ENCODE data around the gene ATOSB. TPM values are rescaled to one million over a fixed set of nuclear protein-coding genes. Genes with fewer than 3 reads are reported as not detected.

Gene ATOSB
- total and polyA plus RNA-seq, 9 of the 15 experiments (the other 6 are each of a cell fraction or from before 2014, with no cell fraction given), result 0.45 to 8.0 (median 4.2) TPM

DNA sequence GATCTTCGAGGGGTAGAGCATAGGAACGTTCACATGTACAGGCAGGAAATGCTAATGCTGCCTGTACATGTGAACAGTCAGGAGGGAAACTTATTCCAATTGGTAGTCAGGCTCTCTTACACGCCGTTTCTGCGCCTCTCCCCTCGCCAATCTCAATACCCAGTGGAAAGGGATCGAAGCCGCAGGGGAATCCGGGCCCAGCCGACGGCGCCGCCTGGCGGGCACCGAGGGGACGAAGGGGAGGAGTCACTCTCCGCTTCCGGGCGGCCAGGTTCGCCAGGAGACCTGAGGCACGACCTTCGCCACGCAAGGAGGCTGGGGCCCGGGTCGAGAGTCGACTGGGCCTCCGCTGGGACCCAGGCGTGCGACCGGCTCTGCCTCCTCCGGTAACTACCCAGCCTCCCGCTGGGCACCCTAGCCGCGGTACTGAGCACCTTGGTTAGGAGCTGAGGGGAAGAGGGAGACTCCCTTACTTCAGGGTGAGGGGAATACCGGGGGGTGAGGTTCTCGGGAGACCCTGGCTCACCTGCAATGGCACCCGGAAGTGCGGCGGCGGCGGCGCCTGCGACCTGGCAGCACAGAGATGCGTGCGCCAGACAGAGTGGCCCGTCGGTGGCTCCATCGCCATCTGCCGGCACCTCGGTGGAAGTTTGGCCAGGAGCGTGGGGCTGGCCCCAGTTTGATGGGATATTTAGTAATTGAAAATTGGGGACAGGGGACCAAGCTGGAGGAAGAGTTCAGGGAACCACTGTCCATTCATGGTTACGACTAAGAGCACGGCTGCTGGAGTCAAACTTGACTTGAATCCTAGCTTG lies 19.4 kb downstream of the ATOSB start, which contains the start of gene PIGO (continued):
- TF ChIP-seq RHOXF2B (CRISPR knock-in tag; conservative IDR thresholded peaks at IDR 0.05) (no peak), ZNF224 (CRISPR knock-in tag; IDR thresholded peaks at IDR 0.05) (no peak), EZH2 (IDR thresholded peaks at IDR 0.05; ENCODE audit: borderline replicate concordance, low read depth, low read length) (no peak), TAF1 (IDR thresholded peaks at IDR 0.05; ENCODE audit: control insufficient read depth, extremely low read depth, insufficient read depth, low read length, severe bottlenecking) (peak; percentile 61), CEBPB (tag; IDR thresholded peaks at IDR 0.05) (no peak), ZNF699 (CRISPR knock-in tag; IDR thresholded peaks at IDR 0.05; ENCODE audit: insufficient replicate concordance) (no peak), PHTF2 (CRISPR knock-in tag; IDR thresholded peaks at IDR 0.05) (no peak), MECOM (CRISPR knock-in tag; IDR thresholded peaks at IDR 0.05) (no peak), E2F3 (CRISPR knock-in tag; IDR thresholded peaks at IDR 0.05) (no peak)
- TF ChIP-seq, protein P1, sequence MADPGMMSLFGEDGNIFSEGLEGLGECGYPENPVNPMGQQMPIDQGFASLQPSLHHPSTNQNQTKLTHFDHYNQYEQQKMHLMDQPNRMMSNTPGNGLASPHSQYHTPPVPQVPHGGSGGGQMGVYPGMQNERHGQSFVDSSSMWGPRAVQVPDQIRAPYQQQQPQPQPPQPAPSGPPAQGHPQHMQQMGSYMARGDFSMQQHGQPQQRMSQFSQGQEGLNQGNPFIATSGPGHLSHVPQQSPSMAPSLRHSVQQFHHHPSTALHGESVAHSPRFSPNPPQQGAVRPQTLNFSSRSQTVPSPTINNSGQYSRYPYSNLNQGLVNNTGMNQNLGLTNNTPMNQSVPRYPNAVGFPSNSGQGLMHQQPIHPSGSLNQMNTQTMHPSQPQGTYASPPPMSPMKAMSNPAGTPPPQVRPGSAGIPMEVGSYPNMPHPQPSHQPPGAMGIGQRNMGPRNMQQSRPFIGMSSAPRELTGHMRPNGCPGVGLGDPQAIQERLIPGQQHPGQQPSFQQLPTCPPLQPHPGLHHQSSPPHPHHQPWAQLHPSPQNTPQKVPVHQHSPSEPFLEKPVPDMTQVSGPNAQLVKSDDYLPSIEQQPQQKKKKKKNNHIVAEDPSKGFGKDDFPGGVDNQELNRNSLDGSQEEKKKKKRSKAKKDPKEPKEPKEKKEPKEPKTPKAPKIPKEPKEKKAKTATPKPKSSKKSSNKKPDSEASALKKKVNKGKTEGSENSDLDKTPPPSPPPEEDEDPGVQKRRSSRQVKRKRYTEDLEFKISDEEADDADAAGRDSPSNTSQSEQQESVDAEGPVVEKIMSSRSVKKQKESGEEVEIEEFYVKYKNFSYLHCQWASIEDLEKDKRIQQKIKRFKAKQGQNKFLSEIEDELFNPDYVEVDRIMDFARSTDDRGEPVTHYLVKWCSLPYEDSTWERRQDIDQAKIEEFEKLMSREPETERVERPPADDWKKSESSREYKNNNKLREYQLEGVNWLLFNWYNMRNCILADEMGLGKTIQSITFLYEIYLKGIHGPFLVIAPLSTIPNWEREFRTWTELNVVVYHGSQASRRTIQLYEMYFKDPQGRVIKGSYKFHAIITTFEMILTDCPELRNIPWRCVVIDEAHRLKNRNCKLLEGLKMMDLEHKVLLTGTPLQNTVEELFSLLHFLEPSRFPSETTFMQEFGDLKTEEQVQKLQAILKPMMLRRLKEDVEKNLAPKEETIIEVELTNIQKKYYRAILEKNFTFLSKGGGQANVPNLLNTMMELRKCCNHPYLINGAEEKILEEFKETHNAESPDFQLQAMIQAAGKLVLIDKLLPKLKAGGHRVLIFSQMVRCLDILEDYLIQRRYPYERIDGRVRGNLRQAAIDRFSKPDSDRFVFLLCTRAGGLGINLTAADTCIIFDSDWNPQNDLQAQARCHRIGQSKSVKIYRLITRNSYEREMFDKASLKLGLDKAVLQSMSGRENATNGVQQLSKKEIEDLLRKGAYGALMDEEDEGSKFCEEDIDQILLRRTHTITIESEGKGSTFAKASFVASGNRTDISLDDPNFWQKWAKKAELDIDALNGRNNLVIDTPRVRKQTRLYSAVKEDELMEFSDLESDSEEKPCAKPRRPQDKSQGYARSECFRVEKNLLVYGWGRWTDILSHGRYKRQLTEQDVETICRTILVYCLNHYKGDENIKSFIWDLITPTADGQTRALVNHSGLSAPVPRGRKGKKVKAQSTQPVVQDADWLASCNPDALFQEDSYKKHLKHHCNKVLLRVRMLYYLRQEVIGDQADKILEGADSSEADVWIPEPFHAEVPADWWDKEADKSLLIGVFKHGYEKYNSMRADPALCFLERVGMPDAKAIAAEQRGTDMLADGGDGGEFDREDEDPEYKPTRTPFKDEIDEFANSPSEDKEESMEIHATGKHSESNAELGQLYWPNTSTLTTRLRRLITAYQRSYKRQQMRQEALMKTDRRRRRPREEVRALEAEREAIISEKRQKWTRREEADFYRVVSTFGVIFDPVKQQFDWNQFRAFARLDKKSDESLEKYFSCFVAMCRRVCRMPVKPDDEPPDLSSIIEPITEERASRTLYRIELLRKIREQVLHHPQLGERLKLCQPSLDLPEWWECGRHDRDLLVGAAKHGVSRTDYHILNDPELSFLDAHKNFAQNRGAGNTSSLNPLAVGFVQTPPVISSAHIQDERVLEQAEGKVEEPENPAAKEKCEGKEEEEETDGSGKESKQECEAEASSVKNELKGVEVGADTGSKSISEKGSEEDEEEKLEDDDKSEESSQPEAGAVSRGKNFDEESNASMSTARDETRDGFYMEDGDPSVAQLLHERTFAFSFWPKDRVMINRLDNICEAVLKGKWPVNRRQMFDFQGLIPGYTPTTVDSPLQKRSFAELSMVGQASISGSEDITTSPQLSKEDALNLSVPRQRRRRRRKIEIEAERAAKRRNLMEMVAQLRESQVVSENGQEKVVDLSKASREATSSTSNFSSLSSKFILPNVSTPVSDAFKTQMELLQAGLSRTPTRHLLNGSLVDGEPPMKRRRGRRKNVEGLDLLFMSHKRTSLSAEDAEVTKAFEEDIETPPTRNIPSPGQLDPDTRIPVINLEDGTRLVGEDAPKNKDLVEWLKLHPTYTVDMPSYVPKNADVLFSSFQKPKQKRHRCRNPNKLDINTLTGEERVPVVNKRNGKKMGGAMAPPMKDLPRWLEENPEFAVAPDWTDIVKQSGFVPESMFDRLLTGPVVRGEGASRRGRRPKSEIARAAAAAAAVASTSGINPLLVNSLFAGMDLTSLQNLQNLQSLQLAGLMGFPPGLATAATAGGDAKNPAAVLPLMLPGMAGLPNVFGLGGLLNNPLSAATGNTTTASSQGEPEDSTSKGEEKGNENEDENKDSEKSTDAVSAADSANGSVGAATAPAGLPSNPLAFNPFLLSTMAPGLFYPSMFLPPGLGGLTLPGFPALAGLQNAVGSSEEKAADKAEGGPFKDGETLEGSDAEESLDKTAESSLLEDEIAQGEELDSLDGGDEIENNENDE (IDR thresholded peaks at IDR 0.05; ENCODE audit: low read depth, low read length), result no peak
- TF ChIP-seq, protein P2, sequence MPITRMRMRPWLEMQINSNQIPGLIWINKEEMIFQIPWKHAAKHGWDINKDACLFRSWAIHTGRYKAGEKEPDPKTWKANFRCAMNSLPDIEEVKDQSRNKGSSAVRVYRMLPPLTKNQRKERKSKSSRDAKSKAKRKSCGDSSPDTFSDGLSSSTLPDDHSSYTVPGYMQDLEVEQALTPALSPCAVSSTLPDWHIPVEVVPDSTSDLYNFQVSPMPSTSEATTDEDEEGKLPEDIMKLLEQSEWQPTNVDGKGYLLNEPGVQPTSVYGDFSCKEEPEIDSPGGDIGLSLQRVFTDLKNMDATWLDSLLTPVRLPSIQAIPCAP (CRISPR knock-in tag; IDR thresholded peaks at IDR 0.05; ENCODE audit: borderline replicate concordance), result no peak
- TF ChIP-seq, protein P3, sequence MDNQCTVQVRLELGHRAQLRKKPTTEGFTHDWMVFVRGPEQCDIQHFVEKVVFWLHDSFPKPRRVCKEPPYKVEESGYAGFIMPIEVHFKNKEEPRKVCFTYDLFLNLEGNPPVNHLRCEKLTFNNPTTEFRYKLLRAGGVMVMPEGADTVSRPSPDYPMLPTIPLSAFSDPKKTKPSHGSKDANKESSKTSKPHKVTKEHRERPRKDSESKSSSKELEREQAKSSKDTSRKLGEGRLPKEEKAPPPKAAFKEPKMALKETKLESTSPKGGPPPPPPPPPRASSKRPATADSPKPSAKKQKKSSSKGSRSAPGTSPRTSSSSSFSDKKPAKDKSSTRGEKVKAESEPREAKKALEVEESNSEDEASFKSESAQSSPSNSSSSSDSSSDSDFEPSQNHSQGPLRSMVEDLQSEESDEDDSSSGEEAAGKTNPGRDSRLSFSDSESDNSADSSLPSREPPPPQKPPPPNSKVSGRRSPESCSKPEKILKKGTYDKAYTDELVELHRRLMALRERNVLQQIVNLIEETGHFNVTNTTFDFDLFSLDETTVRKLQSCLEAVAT (IDR thresholded peaks at IDR 0.05), result no peak
- TF ChIP-seq, protein P4, sequence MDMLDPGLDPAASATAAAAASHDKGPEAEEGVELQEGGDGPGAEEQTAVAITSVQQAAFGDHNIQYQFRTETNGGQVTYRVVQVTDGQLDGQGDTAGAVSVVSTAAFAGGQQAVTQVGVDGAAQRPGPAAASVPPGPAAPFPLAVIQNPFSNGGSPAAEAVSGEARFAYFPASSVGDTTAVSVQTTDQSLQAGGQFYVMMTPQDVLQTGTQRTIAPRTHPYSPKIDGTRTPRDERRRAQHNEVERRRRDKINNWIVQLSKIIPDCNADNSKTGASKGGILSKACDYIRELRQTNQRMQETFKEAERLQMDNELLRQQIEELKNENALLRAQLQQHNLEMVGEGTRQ (CRISPR knock-in tag; IDR thresholded peaks at IDR 0.05), result no peak
